GM18499 (cell line): ENCODE results near the gene GRID1.
"Not testable (repeated sequence)": the region's sequence is repeated elsewhere in the genome, so short reads cannot be mapped to it uniquely, and the experiment has no call there.

ENCODE experiments used
- ATAC-seq: cut with Tn5 transposase; IDR thresholded peaks from one replicate; pipeline ENCODE4 v1.9.1; 2021; ENCODE audit warnings: moderate number of reproducible peaks; ENCODE audit not compliant: insufficient read depth, unreplicated experiment

Gene GRID1

GRCh38 chr10:86130737-86131475 is 235.7 kb downstream of the GRID1 start:
- ATAC-seq = no peak

DNA sequence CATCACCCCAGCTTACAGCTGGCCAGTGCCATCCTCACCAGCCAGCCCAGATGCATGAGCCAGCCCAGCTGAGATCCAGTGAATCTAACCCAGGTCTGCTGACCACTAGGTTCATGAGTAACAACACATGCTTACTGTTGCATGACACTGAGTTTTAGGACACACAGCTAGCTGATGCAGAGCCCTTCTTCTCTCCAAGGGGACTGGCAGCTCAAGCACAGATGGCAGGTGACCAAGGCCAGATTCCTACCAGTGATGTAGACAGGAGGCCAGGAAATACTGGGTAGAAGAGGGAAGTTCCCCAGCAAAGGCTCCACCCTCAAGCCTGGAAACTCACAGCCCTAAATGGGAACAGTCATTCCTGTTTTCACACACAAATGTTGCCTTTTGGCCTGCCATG is 236.6 kb downstream of the GRID1 start:
- no peak for ATAC-seq

- ATAC-seq = no peak
Measured at GRCh38 chr10:86128360-86128759, 238.2 kb downstream of the GRID1 start.

GRCh38 chr10:86127274-86127819 is 239.2 kb downstream of the GRID1 start:
- no peak for ATAC-seq

DNA sequence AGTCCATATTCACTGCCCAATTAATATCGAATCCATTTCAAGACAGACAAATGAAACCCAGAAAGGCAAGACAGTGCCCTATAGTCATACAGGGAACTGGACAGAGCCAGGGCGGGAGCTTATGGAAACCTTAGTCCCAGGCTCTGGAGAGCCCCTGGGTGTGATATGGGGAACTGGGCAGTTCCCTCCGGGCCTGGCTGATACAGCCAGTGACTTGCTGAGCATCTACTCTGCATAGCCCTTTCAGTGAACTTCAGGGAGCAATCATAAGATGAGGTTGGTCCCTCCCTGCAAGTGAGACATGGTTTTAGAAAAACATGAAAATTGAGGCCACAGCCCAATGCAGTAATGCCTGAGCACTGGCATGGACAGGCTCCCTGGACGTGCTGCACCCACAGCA is 241.9 kb downstream of the GRID1 start:
- ATAC-seq = no peak

GRCh38 chr10:86123715-86124114 is 242.9 kb downstream of the GRID1 start:
- no peak for ATAC-seq

- no peak for ATAC-seq
Measured at GRCh38 chr10:86123304-86123703, 243.3 kb downstream of the GRID1 start.

- no peak for ATAC-seq
Measured at GRCh38 chr10:86122646-86123045, 243.9 kb downstream of the GRID1 start.

DNA sequence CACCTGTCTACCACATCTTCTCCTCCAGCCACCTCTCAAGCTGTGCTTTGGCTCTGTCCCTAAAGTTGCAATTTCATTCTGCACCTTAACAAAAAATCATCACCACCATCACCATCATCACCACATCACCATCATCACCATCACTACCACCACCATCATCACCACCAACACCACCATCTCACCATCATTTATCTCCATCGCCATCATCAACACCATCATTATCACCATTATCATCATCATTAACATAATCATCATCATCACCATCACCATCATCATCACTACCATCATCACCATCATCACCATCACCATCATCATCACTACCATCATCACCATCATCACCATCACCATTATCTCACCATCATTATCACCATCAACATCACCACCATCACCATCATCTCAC is 245.4 kb downstream of the GRID1 start:
- ATAC-seq = no peak

- ATAC-seq = no peak
Measured at GRCh38 chr10:86117051-86117450, 249.5 kb downstream of the GRID1 start.

DNA sequence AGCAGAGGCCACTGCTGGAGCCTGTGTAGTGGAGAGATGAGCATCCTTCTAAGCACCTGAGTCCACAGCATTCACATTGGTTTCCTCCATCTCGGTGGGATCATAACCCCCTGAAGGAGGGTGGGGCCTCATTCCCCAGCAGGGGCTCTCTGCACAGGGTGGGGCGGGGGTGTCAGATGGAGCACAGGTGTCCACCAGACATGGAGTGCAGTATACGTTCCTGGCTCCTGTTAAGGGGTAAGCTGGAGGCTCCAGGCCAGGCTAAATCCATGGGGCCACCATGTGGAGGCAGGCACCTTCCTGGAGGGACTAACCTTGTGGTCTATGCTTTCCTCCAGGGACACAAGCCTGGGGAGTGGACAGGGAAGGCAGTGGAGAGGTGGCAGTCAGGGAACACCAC is 252.6 kb downstream of the GRID1 start:
- no peak for ATAC-seq

DNA sequence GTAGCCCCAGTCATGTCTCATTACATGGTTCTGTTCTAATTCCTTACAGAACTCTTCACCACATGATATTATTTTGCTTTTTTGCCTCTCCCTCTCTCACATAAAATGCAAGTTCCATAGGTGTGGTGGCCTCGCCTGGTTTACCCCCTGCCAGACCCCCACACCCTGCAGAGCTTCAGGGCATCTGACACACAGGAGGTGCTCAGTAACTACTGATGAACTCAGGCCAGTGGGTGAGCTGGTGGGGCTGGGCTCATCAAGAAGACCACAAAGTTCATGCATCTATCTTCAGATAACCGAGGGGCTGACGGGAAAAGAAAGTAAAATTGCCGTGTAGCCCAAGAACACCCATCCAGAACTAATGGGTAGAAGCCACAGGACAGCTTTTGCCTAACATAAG is 253.1 kb downstream of the GRID1 start:
- no peak for ATAC-seq

DNA sequence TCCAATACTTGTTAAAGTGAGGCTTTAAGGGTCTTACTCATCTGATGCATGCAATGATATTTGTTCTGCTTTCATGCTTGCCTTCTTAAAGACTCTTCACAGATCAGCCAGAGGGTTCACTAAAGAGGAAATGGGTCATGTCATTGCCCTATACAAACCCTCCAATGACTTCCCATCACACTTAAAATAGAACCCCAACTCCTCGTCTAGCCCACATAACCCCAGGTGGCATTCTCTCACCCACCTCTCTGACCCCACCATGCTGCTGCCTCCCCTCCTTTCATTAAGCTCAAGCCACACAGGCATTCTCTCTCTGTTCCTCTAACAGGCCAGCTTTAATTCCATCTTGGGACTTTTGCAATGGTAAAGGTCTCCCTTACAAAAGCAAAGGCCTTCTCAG is 253.6 kb downstream of the GRID1 start:
- no peak for ATAC-seq

DNA sequence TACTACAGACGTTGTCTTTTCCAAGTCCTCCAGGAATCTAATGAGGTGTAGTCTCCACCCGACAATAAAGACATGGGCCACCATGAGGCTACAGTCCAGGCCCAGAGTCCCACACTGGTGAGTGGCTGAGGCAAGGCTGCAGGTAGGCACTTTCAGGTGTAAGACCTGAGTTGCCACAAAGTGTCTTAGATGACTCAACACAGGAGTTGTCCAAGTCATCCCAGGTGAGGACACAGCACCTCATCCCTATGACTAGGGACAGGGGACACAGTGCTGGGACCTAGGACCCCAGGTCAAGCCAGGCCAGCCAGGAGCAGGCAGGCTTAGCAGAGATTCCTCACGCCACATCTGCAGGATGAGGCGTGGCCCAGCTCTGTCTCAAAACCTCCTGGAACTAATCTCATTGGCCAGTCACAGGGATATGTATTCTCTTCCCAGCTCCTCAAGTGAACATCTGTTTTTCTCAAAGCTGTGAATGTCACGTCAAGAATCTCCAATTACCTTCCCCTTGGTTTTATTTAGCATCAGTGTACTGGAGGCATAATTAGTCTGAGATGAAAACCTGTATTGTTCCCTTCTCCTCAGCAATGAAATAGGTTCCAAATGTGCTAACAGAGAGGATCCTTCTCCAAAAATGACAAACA is 254.6 kb downstream of the GRID1 start:
- ATAC-seq = no peak

DNA sequence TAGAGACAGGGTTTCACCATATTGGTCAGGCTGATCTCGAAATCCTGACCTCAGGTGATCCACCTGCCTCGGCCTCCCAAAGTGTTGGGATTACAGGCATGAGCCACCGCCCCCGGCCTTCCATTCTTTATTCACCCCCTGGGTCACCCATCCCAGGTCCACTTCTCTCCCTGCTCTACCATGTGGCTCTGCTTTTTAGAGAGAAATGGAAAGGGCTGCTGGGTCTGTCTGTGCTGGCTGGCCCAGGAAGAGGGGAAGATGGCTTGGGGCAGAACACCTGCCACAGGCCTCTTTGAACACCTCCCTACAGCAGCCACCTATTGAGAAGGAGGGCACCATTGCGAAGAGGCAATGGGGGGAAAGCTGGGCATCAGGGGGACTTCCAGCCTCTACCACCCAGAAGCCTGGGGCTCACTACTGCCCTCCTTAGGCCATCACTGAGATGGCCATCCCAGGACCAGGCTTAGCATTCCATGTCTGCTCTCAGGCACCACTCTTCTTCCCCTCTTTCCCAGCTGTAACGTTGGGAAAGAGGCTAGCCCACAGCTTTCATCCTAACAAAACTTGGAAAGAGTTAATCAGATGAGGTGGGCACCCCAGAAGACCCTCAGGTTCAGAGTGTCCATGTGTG is 256.3 kb downstream of the GRID1 start:
- ATAC-seq = no peak

DNA sequence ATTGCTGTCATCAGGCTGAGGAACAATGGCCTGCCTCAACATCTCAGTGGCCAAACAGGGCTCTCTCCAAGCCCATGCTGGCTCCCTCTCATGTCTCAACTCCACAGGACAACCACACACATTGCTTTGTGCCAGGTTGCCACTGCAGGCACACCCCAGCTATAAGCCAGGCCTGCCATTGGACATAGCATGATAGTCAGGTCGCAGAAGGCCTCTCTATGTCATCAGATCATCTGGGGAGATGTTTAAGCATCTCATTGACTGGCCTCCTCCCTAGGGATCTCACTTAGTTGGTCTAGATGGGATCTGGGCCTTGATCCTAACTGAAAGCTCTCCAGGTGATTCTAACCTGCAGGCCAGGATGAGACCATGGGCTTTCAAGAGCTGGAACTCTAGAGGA is 257.2 kb downstream of the GRID1 start:
- ATAC-seq = no peak

- no peak for ATAC-seq
Measured at GRCh38 chr10:86108696-86109095, 257.9 kb downstream of the GRID1 start.

GRCh38 chr10:86107611-86108310 is 258.8 kb downstream of the GRID1 start:
- ATAC-seq = not testable (repeated sequence)

- no peak for ATAC-seq
Measured at GRCh38 chr10:86107131-86107530, 259.5 kb downstream of the GRID1 start.

GRCh38 chr10:86106616-86107015 is 260.0 kb downstream of the GRID1 start:
- ATAC-seq = no peak

DNA sequence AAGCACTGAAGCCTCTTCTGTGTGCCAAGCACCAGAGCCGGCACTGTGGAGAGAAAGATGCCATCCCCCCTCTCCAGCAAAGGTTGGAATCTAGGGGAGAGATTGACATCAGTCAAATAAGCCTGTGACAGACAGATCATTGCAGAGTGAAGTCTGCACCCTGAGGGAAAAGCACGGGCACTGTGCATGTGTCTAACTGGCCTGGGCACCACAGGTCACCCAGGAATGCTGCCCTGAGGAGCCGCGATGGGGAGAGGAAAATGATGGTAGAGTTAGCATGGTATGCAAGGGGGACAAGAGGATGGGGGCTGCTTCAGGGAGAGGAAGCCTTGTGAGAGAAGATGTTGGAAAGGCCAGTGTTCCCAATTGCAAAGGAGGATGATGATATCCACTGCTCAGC is 261.0 kb downstream of the GRID1 start:
- ATAC-seq = no peak
